Esophagus muscularis mucosa (tissue), 4 donors: ENCODE results near the gene FRRS1. TPM values are rescaled to one million over a fixed set of nuclear protein-coding genes. Genes with fewer than 3 reads are reported as not detected.

Experiments used
- DNase-seq: peaks from one replicate; pipeline ENCODE4 v3.0.0-alpha.2; 2017; ENCODE audit errors: extremely low spot score
- H3K27ac ChIP-seq, 4 donors: fragments of 200-600 bp; sonication (generic); replicated peaks in 1 of 4; 1 replicate in 3 of 4; 2 replicates in 1 of 4; pipeline ENCODE4 v1.5.1; 2016 to 2019; ENCODE audit warnings: mild to moderate bottlenecking in 1 of 4
- H3K27me3 ChIP-seq, 4 donors: fragments of 200-600 bp; sonication (generic); one replicate each; pipeline versions ENCODE4 v1.5.1 to v1.6.0; 2016 to 2019
- H3K36me3 ChIP-seq, 4 donors: fragments of 200-600 bp; sonication (generic); one replicate each; pipeline ENCODE4 v1.5.1; 2016 to 2019
- H3K4me1 ChIP-seq, 4 donors: fragments of 200-600 bp; sonication (generic); one replicate each; pipeline ENCODE4 v1.5.1; 2016 to 2019
- H3K4me3 ChIP-seq, 4 donors: fragments of 200-600 bp; sonication (generic); 1 replicate in 2 of 4; 2 replicates in 2 of 4; pipeline ENCODE4 v1.5.1; 2016 to 2019; ENCODE audit warnings: mild to moderate bottlenecking in 4 of 4, moderate library complexity in 1 of 4
- H3K9me3 ChIP-seq, 4 donors: fragments of 200-600 bp; sonication (generic); 1 replicate in 3 of 4; 2 replicates in 1 of 4; pipeline ENCODE4 v1.5.1; 2016 to 2019
- EP300 ChIP-seq: sonication (generic); formaldehyde crosslinking; IDR thresholded peaks from one replicate; pipeline ENCODE4 v1.6.1; 2017; ENCODE audit warnings: antibody characterized with exemption
- POLR2A ChIP-seq: fragments of 450-650 bp; IDR thresholded peaks from one replicate; pipeline ENCODE4 v1.6.1; 2017; ENCODE audit warnings: antibody characterized with exemption, moderate library complexity, mild to moderate bottlenecking, low read depth
- POLR2AphosphoS5 ChIP-seq, 2 donors: sonication (generic); formaldehyde crosslinking; IDR thresholded peaks; one replicate each; pipeline ENCODE4 v1.6.1; 2017; ENCODE audit warnings: antibody characterized with exemption in 2 of 2
- WGBS: methylation state at CpG from one replicate; pipeline ENCODE4 v1.1.5; 2018; 5-methylcytosine and 5-hydroxymethylcytosine counted together
- intact Hi-C: fragments of 100-400 bp; cut with DNase I; formaldehyde crosslinking; loops from one replicate; pipeline ENCODE4 v1.15.1; 2023
- total RNA-seq, 4 donors: library from RNA; depleted of rRNA; stranded (reverse); fragments of >200 nt; gene quantifications; one replicate each; pipeline versions ENCODE4 v1.1.0 to v1.2.1, GENCODE V29; 2016
- TF ChIP-seq, protein P1 (sequence below), 3 experiments: fragments of 200-600 bp in 2 of 3; fragments of 450-650 bp in 1 of 3; sonication (generic) in 2 of 3; IDR thresholded peaks; one replicate each; pipeline ENCODE4 v1.5.1; 2017 to 2019; ENCODE audit warnings: antibody characterized with exemption in 3 of 3, mild to moderate bottlenecking in 2 of 3, moderate library complexity in 1 of 3

Gene FRRS1
- total RNA-seq, 4 donors from 2014 or later = 3.0 to 5.0 (median 3.2) TPM

DNA sequence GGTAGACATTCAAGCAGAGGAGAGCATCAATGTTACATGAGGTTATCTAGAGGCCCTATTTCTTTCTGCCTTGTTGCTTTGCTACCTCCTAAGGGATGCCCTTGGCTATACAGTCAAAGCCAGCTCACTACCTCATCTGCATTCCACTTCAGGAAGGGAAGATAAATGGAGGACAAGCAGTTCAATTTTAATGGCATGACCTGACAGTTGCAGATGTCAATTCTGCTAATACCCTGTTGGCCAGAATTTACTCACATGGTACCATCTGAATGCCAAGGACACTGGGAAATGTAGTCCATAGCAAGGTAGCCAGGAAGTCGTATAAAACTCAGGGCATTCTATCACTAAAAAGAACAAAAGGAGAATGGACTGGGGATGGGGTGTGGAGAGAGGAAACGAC, 89.0 kb downstream of the FRRS1 start:
- TF ChIP-seq POLR2AphosphoS5 (IDR thresholded peaks at IDR 0.05) = no peak
- TF ChIP-seq POLR2A = no peak
- no peak for TF ChIP-seq EP300
- TF ChIP-seq, protein P1, sequence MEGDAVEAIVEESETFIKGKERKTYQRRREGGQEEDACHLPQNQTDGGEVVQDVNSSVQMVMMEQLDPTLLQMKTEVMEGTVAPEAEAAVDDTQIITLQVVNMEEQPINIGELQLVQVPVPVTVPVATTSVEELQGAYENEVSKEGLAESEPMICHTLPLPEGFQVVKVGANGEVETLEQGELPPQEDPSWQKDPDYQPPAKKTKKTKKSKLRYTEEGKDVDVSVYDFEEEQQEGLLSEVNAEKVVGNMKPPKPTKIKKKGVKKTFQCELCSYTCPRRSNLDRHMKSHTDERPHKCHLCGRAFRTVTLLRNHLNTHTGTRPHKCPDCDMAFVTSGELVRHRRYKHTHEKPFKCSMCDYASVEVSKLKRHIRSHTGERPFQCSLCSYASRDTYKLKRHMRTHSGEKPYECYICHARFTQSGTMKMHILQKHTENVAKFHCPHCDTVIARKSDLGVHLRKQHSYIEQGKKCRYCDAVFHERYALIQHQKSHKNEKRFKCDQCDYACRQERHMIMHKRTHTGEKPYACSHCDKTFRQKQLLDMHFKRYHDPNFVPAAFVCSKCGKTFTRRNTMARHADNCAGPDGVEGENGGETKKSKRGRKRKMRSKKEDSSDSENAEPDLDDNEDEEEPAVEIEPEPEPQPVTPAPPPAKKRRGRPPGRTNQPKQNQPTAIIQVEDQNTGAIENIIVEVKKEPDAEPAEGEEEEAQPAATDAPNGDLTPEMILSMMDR (IDR thresholded peaks at IDR 0.05) = no peak
- no peak overlapping the region for H3K27ac ChIP-seq
- DNase-seq = no peak
- H3K9me3 ChIP-seq = no peaks in the 10 kb centered on the region
- no peaks in the 10 kb centered on the region for H3K27me3 ChIP-seq
- intact Hi-C loops = no loop called here
- no peak overlapping the region for H3K4me3 ChIP-seq
- peaks cover 18 to 78% (median 30%) of the 10 kb centered on the region in 4 donors for H3K4me1 ChIP-seq
- WGBS = 97% methylated on average over 2 of the region's 2 CpGs
- peaks cover 0 to 86% (median 13%) of the 10 kb centered on the region in 4 donors for H3K36me3 ChIP-seq

DNA sequence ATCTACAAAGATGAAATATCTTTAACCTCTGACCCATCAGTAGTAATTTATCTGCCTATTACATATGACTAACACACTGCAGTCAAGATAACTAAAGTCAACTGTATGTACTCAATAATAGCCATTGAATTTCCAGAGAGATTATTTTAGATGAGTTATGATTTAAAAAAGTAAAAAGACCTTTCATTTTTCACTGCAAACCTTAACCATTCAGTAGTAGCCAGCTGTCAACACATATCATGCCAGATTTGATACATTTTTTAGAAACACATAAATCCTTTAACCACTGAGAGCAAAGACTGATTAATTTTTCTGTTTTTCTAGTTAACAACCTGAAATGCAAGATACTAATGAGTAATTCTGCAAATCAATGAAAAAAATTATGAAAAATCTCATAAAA, 89.6 kb downstream of the FRRS1 start:
- Histone ChIP-seq H3K36me3 (peaks cover 0 to 91% (median 13%) of the 10 kb centered on the region in 4 donors), H3K27ac (no peak overlapping the region), H3K27me3 (no peaks in the 10 kb centered on the region), H3K9me3 (no peaks in the 10 kb centered on the region), H3K4me1 (peaks cover 23 to 78% (median 33%) of the 10 kb centered on the region in 4 donors), H3K4me3 (no peak overlapping the region)
- intact Hi-C loops = no loop called here
- no peak for DNase-seq
- TF ChIP-seq POLR2A = no peak
- TF ChIP-seq POLR2AphosphoS5 (IDR thresholded peaks at IDR 0.05) = no peak
- TF ChIP-seq, protein P1 (IDR thresholded peaks at IDR 0.05) = no peak
- TF ChIP-seq EP300 = no peak

DNA sequence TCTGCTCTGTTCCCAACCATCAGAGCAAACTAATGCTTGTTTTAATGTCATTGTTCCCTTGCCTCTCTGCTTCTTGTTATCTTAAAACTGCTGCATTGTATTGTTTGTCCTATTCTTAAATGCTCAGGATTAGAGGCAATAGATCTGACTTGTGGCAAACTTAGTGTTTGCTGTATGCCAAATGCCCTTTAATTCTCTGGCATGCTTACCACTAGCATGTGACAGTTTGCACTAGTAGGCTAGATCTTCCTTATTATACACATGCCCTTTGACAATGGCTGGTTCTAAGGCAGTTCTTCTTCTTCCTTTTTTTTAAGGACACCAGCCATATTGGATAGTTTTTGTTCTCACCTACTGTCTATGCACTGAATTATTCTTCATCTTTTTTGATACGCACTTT, 90.4 kb downstream of the FRRS1 start:
- H3K27me3 ChIP-seq = no peaks in the 10 kb centered on the region
- intact Hi-C loops = no loop called here
- H3K27ac ChIP-seq = no peak overlapping the region
- TF ChIP-seq EP300 = no peak
- TF ChIP-seq, protein P1 (IDR thresholded peaks at IDR 0.05) = no peak
- 100% methylated on average over 1 of the region's 1 CpG for WGBS
- peaks cover 0 to 96% (median 13%) of the 10 kb centered on the region in 4 donors for H3K36me3 ChIP-seq
- no peaks in the 10 kb centered on the region for H3K9me3 ChIP-seq
- H3K4me1 ChIP-seq = peaks cover 32 to 79% (median 40%) of the 10 kb centered on the region in 4 donors
- H3K4me3 ChIP-seq = no peak overlapping the region
- DNase-seq = no peak

DNA sequence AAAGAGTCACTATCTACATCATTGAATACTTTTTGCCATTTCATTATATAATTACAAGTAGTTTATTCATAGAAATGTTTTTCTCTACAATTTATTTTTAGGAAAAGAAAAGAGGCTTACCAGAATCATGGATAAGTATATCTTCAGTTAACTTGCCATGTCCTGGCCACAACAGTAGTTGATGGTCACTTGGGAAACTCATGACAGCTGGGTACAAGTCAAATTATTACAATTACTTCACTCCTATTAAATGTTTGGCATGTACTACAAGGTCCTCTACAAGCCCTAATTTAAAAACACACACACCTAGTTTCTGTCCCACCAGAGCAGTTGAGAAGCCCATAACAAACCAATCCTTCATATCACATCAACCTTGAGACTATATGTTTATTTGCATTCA, 91.1 kb downstream of the FRRS1 start:
- intact Hi-C loops = no loop called here
- Histone ChIP-seq H3K4me3 (no peak overlapping the region), H3K9me3 (no peaks in the 10 kb centered on the region), H3K36me3 (peaks cover 0 to 94% (median 11%) of the 10 kb centered on the region in 4 donors), H3K27me3 (no peaks in the 10 kb centered on the region), H3K27ac (no peak overlapping the region), H3K4me1 (peaks cover 38 to 80% (median 41%) of the 10 kb centered on the region in 4 donors)
- TF ChIP-seq EP300 = no peak
- no peak for TF ChIP-seq POLR2AphosphoS5 (IDR thresholded peaks at IDR 0.05)
- no peak for TF ChIP-seq POLR2A
- TF ChIP-seq, protein P1 (IDR thresholded peaks at IDR 0.05) = no peak
- no peak for DNase-seq
